ENCODE measurements around the gene KLK6.

The KLK6 gene

GRCh38 chr19:50909240-50910070, 59.9 kb downstream of the KLK6 start:
- H3K4me3 ChIP-seq (ENCODE audit: low read depth, low read length): no peak overlapping the region
- TF ChIP-seq CTCF (IDR thresholded peaks at IDR 0.05; ENCODE audit: low read depth, low read length): no peak

Data from WI38 (cell line).